HepG2 (cell line): ENCODE data around the gene ZBTB46. TPM values are rescaled to one million over a fixed set of nuclear protein-coding genes. Genes with fewer than 3 reads are reported as not detected.

Experiments
- ARID2 ChIP-seq: sonication (generic); formaldehyde crosslinking; IDR thresholded peaks from 2 replicates; pipeline ENCODE4 v1.8.1; 2022; ENCODE audit warnings: mild to moderate bottlenecking, missing genetic modification reagents, borderline replicate concordance
- CENPBD1 ChIP-seq: sonication (generic); formaldehyde crosslinking; IDR thresholded peaks from 2 replicates; pipeline ENCODE4 v1.8.0; 2022; ENCODE audit warnings: missing genetic modification reagents, low read depth, mild to moderate bottlenecking, borderline replicate concordance
- E2F5 ChIP-seq: sonication (generic); formaldehyde crosslinking; conservative IDR thresholded peaks from 2 replicates; pipeline ENCODE4 v1.4.0; 2020; ENCODE audit warnings: missing genetic modification reagents
- GLMP ChIP-seq: sonication (generic); formaldehyde crosslinking; IDR thresholded peaks from 2 replicates; pipeline ENCODE4 v1.9.0; 2021; ENCODE audit warnings: missing genetic modification reagents, mild to moderate bottlenecking, borderline replicate concordance
- ISX ChIP-seq: sonication (generic); formaldehyde crosslinking; conservative IDR thresholded peaks from 2 replicates; pipeline ENCODE4 v1.5.0; 2020; ENCODE audit warnings: missing genetic modification reagents
- KDM2A ChIP-seq: sonication (generic); formaldehyde crosslinking; IDR thresholded peaks from 2 replicates; pipeline ENCODE4 v1.4.0; 2020; ENCODE audit warnings: low read depth, missing genetic modification reagents, borderline replicate concordance
- KLF12 ChIP-seq: sonication (generic); formaldehyde crosslinking; IDR thresholded peaks from 2 replicates; pipeline ENCODE4 v1.4.0; 2020; ENCODE audit warnings: missing genetic modification reagents, borderline replicate concordance
- NCOA1 ChIP-seq: sonication (generic); formaldehyde crosslinking; IDR thresholded peaks from 2 replicates; pipeline ENCODE4 v1.9.0; 2021; ENCODE audit warnings: missing genetic modification reagents
- NR2F6 ChIP-seq, 2 experiments: IDR thresholded peaks; 2 replicates each; pipeline ENCODE4 v1.6.1; 2016; ENCODE audit warnings: antibody characterized with exemption in 1 of 2, mild to moderate bottlenecking in 1 of 2
- SKIL ChIP-seq: sonication (generic); formaldehyde crosslinking; IDR thresholded peaks from 2 replicates; pipeline ENCODE4 v1.8.0; 2022; ENCODE audit warnings: missing genetic modification reagents, mild to moderate bottlenecking, moderate library complexity, borderline replicate concordance
- TCF12 ChIP-seq, 2 experiments: fragments of 450-650 bp in 1 of 2; sonication (generic) in 1 of 2; formaldehyde crosslinking in 1 of 2; IDR thresholded peaks; 2 replicates each; pipeline versions ENCODE4 v1.6.1 to v1.8.0; 2017 to 2022; ENCODE audit warnings: antibody characterized with exemption in 1 of 2, mild to moderate bottlenecking in 1 of 2, missing genetic modification reagents in 1 of 2, moderate library complexity in 1 of 2
- TFDP1 ChIP-seq: IDR thresholded peaks from 2 replicates; pipeline ENCODE4 v1.6.1; 2016; ENCODE audit warnings: missing compliant biosample characterization, missing genetic modification reagents, borderline replicate concordance
- WIZ ChIP-seq: sonication (generic); formaldehyde crosslinking; IDR thresholded peaks from 2 replicates; pipeline ENCODE4 v1.5.1; 2020; ENCODE audit warnings: mild to moderate bottlenecking, missing genetic modification reagents
- ZFAT ChIP-seq: sonication (generic); formaldehyde crosslinking; conservative IDR thresholded peaks from 2 replicates; pipeline ENCODE4 v1.8.1; 2023; ENCODE audit warnings: missing genetic modification reagents, inconsistent platforms
- ZFP91 ChIP-seq: sonication (generic); formaldehyde crosslinking; IDR thresholded peaks from 2 replicates; pipeline ENCODE4 v1.9.0; 2022; ENCODE audit warnings: missing genetic modification reagents, mild to moderate bottlenecking, borderline replicate concordance
- ZNF607 ChIP-seq: sonication (generic); formaldehyde crosslinking; IDR thresholded peaks from 2 replicates; pipeline ENCODE4 v1.5.1; 2020; ENCODE audit warnings: missing genetic modification reagents, mild to moderate bottlenecking, borderline replicate concordance
- ZNF790 ChIP-seq: sonication (generic); formaldehyde crosslinking; IDR thresholded peaks from 2 replicates; pipeline ENCODE4 v1.8.0; 2022; ENCODE audit warnings: missing genetic modification reagents, mild to moderate bottlenecking, borderline replicate concordance
- ZNF841 ChIP-seq: sonication (generic); formaldehyde crosslinking; IDR thresholded peaks from 2 replicates; pipeline ENCODE4 v1.8.1; 2023; ENCODE audit warnings: missing genetic modification reagents, borderline replicate concordance
- ZNF883 ChIP-seq: sonication (generic); formaldehyde crosslinking; IDR thresholded peaks from 2 replicates; pipeline ENCODE4 v1.5.1; 2020; ENCODE audit warnings: mild to moderate bottlenecking, missing genetic modification reagents; ENCODE audit errors: not compliant biosample characterization
- polyA plus RNA-seq, 8 experiments: library from polyadenylated mRNA; depleted of rRNA in 3 of 8; stranded (reverse) in 7 of 8; unstranded in 1 of 8; fragments of >200 nt; fragmentation: Illumina TruSeq in 4 of 8; extraction: Trizol in 4 of 8; gene quantifications; 2 replicates each; pipeline versions ENCODE4 v1.2.1 to v1.2.3, GENCODE V29; 2011 to 2016; ENCODE audit warnings: low read depth in 4 of 8, missing spikeins in 1 of 8, mixed read lengths in 1 of 8; ENCODE audit not compliant: insufficient read depth in 1 of 8
- total RNA-seq, 5 experiments: library from RNA; depleted of rRNA; stranded (reverse); fragments of >200 nt; fragmentation: Illumina TruSeq; extraction: Trizol; gene quantifications; 2 replicates each; pipeline ENCODE4 v1.2.3, GENCODE V29; 2016; ENCODE audit warnings: low read depth in 1 of 5

Gene ZBTB46
- total and polyA plus RNA-seq, 2 of the 13 experiments (the other 11 are each of a cell fraction or from before 2014, with no cell fraction given): 1.6 to 13.5 TPM

GRCh38 chr20:63846128-63846771 is 15.2 kb upstream of the ZBTB46 start (continued):
- peak; percentile 42 for TF ChIP-seq ZNF883 (CRISPR knock-in tag)
- no peak for TF ChIP-seq ZNF841
- no peak for TF ChIP-seq ZNF607 (CRISPR knock-in tag)
- TF ChIP-seq KLF12 (CRISPR knock-in tag): no peak; the same call in 1 of the 2 replicates
- no peak for TF ChIP-seq WIZ (CRISPR knock-in tag)
- peak; percentile 60; the same call in 1 of the 2 replicates for TF ChIP-seq ZNF790 (CRISPR knock-in tag)
- TF ChIP-seq TCF12 (IDR thresholded peaks at IDR 0.05): no peak
- TF ChIP-seq TCF12 (CRISPR knock-in tag; IDR thresholded peaks at IDR 0.05): no peak
- TF ChIP-seq NCOA1: no peak
- peak; percentile 15; the same call in 1 of the 2 replicates for TF ChIP-seq TFDP1 (CRISPR knock-in tag)
- TF ChIP-seq CENPBD1 (CRISPR knock-in tag): no peak
- no peak for TF ChIP-seq GLMP
- peak; percentile 24; the same call in 1 of the 2 replicates for TF ChIP-seq KDM2A (CRISPR knock-in tag)
- TF ChIP-seq ARID2 (CRISPR knock-in tag): 0 out of 2 replicates have a peak, but pooled peaks have one; percentile 52
- TF ChIP-seq ISX (CRISPR knock-in tag): no peak
- TF ChIP-seq E2F5 (CRISPR knock-in tag): no peak
- TF ChIP-seq ZFAT (CRISPR knock-in tag): no peak
- peak; percentile 88 for TF ChIP-seq NR2F6 (IDR thresholded peaks at IDR 0.05)
- TF ChIP-seq NR2F6 (CRISPR knock-in tag; IDR thresholded peaks at IDR 0.05): peak; percentile 92
- TF ChIP-seq ZFP91 (CRISPR knock-in tag): no peak; the same call in 1 of the 2 replicates
- TF ChIP-seq SKIL (CRISPR knock-in tag): peak; percentile 68; the same call in 1 of the 2 replicates
